Measurements from ENCODE around the gene GABRB2.

DNA sequence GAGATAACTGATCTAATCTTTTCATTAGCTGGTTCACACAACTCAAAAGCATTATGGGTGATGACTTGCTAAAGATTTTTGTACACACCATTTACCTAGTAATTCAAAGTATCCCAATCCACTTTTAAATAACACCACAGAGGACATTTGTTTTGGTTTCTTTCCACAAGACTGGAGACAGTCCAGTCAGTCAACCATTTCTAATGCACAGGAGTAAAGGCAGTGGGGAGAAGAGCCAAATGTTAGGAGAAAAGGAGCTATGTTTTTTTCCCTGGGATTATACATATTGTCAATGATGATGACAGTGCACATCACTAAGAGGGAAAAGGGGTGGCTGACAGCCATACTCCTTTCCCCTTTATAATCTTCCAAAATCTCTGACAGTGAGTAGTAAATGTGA is 240.9 kb downstream of the GABRB2 start:
- TF ChIP-seq GATA2 (IDR thresholded peaks at IDR 0.05; ENCODE audit: low read depth, low read length) (no peak), GATA3 (IDR thresholded peaks at IDR 0.05; ENCODE audit: low read depth, low read length) (no peak)

Measured in SH-SY5Y (cell line).